Neural crest cell (in vitro differentiated cells): ENCODE measurements around the gene FRMD4A. TPM values are rescaled to one million over a fixed set of nuclear protein-coding genes. Genes with fewer than 3 reads are reported as not detected.

Experiments
- DNase-seq: peaks from one replicate; pipeline ENCODE4 v3.0.0; 2021; ENCODE audit warnings: low read depth, mixed read lengths, low spot score
- H3K27ac Mint-ChIP-seq: one replicate; pipeline ENCODE4 v1.8.0; 2021; ENCODE audit warnings: mild to moderate bottlenecking, mixed read lengths; ENCODE audit not compliant: unreplicated experiment
- H3K27me3 Mint-ChIP-seq: 2 replicates; pipeline ENCODE4 v1.8.0; 2021; ENCODE audit warnings: low read depth, mild to moderate bottlenecking, mixed read lengths
- H3K36me3 Mint-ChIP-seq: 2 replicates; pipeline ENCODE4 v1.8.0; 2021; ENCODE audit warnings: low read depth, mild to moderate bottlenecking, mixed read lengths
- H3K4me1 Mint-ChIP-seq: 2 replicates; pipeline ENCODE4 v1.8.0; 2021; ENCODE audit warnings: mixed read lengths
- H3K4me3 Mint-ChIP-seq: one replicate; pipeline ENCODE4 v1.8.0; 2021; ENCODE audit warnings: mild to moderate bottlenecking, mixed read lengths
- H3K9me3 Mint-ChIP-seq: 2 replicates; pipeline ENCODE4 v1.8.0; 2021; ENCODE audit warnings: mixed read lengths
- CTCF ChIP-seq: fragments of 200-600 bp; sonication (generic); conservative IDR thresholded peaks from 2 replicates; pipeline ENCODE4 v1.5.0; 2021; ENCODE audit warnings: antibody characterized with exemption, mild to moderate bottlenecking
- total RNA-seq: library from RNA; stranded (reverse); gene quantifications from 2 replicates; pipeline ENCODE4 v1.2.1, GENCODE V29; 2021

The FRMD4A gene
- total RNA-seq, 1 donor from 2014 or later: 65.3 TPM

- H3K27ac Mint-ChIP-seq: no peak overlapping the region
- DNase-seq: no peak
- H3K4me1 Mint-ChIP-seq: peaks cover 13% of the 10 kb centered on the region
- TF ChIP-seq CTCF: no peak
- H3K4me3 Mint-ChIP-seq: no peak overlapping the region
- peaks cover 3% of the 10 kb centered on the region for H3K36me3 Mint-ChIP-seq
- no peaks in the 10 kb centered on the region for H3K9me3 Mint-ChIP-seq
- no peaks in the 10 kb centered on the region for H3K27me3 Mint-ChIP-seq
These were observed 528.8 kb downstream of the FRMD4A start for GRCh38 chr10:13801907-13802288.

GRCh38 chr10:13801156-13801906 is 529.4 kb downstream of the FRMD4A start:
- TF ChIP-seq CTCF: no peak
- Mint-ChIP-seq H3K4me1 (peaks cover 14% of the 10 kb centered on the region), H3K27ac (no peak overlapping the region), H3K4me3 (no peak overlapping the region), H3K27me3 (no peaks in the 10 kb centered on the region), H3K36me3 (peaks cover 4% of the 10 kb centered on the region), H3K9me3 (no peaks in the 10 kb centered on the region)
- DNase-seq: no peak

- H3K9me3 Mint-ChIP-seq: no peaks in the 10 kb centered on the region
- no peak for TF ChIP-seq CTCF
- peak overlapping the region; percentile 35 for H3K27ac Mint-ChIP-seq
- H3K36me3 Mint-ChIP-seq: peaks cover 8% of the 10 kb centered on the region
- H3K4me3 Mint-ChIP-seq: no peak overlapping the region
- peaks cover 19% of the 10 kb centered on the region for H3K4me1 Mint-ChIP-seq
- DNase-seq: no peak
- no peaks in the 10 kb centered on the region for H3K27me3 Mint-ChIP-seq
These were observed 533.6 kb downstream of the FRMD4A start for GRCh38 chr10:13797164-13797563.

GRCh38 chr10:13795653-13796555 is 534.8 kb downstream of the FRMD4A start:
- Mint-ChIP-seq H3K36me3 (peaks cover 12% of the 10 kb centered on the region), H3K4me1 (peaks cover 11% of the 10 kb centered on the region), H3K4me3 (no peak overlapping the region), H3K27ac (no peak overlapping the region), H3K27me3 (no peaks in the 10 kb centered on the region), H3K9me3 (no peaks in the 10 kb centered on the region)
- no peak for TF ChIP-seq CTCF
- DNase-seq: no peak

GRCh38 chr10:13794992-13795612 is 535.6 kb downstream of the FRMD4A start:
- H3K27me3 Mint-ChIP-seq: no peaks in the 10 kb centered on the region
- H3K27ac Mint-ChIP-seq: no peak overlapping the region
- no peak for DNase-seq
- H3K36me3 Mint-ChIP-seq: peaks cover 12% of the 10 kb centered on the region
- peaks cover 11% of the 10 kb centered on the region for H3K4me1 Mint-ChIP-seq
- H3K9me3 Mint-ChIP-seq: no peaks in the 10 kb centered on the region
- no peak for TF ChIP-seq CTCF
- no peak overlapping the region for H3K4me3 Mint-ChIP-seq
